MCF 10A (cell line): ENCODE data around the gene INHBE. TPM values are rescaled to one million over a fixed set of nuclear protein-coding genes. Genes with fewer than 3 reads are reported as not detected.

Source experiments
- BruUV-seq: library from RNA; stranded (reverse); fragments of 400-500 nt; replicated peaks from 2 replicates; lab custom pipeline; 2021; lab: Mats Ljungman, UMichigan
- CTCF ChIA-PET: fragments of 300-600 bp; sonication (Branson Sonifier 250); formaldehyde crosslinking; extraction: SDS; loops from one replicate; lab custom pipeline; 2021; ENCODE audit warnings: antibody characterized with exemption, inconsistent platforms; lab: Yijun Ruan, JAX
- POLR2A ChIA-PET: fragments of 300-600, 350-650 bp; sonication (Branson Sonifier 250); formaldehyde crosslinking; extraction: SDS; loops from one replicate; lab custom pipeline; 2020; ENCODE audit warnings: antibody characterized with exemption, inconsistent platforms; lab: Yijun Ruan, JAX
- DNase-seq: peaks from one replicate; pipeline ENCODE4 v3.0.0-alpha.2; 2018; ENCODE audit not compliant: unreplicated experiment
- H3K27ac Mint-ChIP-seq: one replicate; pipeline ENCODE4 v1.8.0; 2022; ENCODE audit warnings: mild to moderate bottlenecking, low read depth, mixed read lengths; ENCODE audit not compliant: unreplicated experiment
- H3K27me3 Mint-ChIP-seq: one replicate; pipeline ENCODE4 v1.8.0; 2022; ENCODE audit warnings: mixed read lengths; ENCODE audit not compliant: insufficient read depth, unreplicated experiment
- H3K36me3 Mint-ChIP-seq: one replicate; pipeline ENCODE4 v1.8.0; 2022; ENCODE audit warnings: mild to moderate bottlenecking, moderate library complexity, mixed read lengths; ENCODE audit not compliant: insufficient read depth, unreplicated experiment
- H3K4me1 Mint-ChIP-seq: one replicate; pipeline ENCODE4 v1.8.0; 2022; ENCODE audit warnings: mixed read lengths; ENCODE audit not compliant: insufficient read depth, unreplicated experiment
- H3K4me3 Mint-ChIP-seq: one replicate; pipeline ENCODE4 v1.8.0; 2022; ENCODE audit warnings: mild to moderate bottlenecking, moderate library complexity, mixed read lengths; ENCODE audit not compliant: unreplicated experiment
- H3K9me3 Mint-ChIP-seq: one replicate; pipeline ENCODE4 v1.8.0; 2022; ENCODE audit warnings: mixed read lengths; ENCODE audit not compliant: unreplicated experiment
- intact Hi-C: fragments of 100-400 bp; cut with micrococcal nuclease; formaldehyde crosslinking; loops from 2 replicates; pipeline ENCODE4 v1.14.1; 2022
- total RNA-seq: library from RNA; stranded (reverse); gene quantifications from 2 replicates; pipeline ENCODE4 v1.2.3, GENCODE V29; 2022
- TF ChIP-seq, protein P1 (sequence below): fragments of 200-600 bp; IDR thresholded peaks from one replicate; pipeline ENCODE4 v1.8.0; 2022; ENCODE audit warnings: antibody characterized with exemption, mild to moderate bottlenecking; ENCODE audit not compliant: unreplicated experiment

The INHBE gene
- total RNA-seq, 1 experiment from 2014 or later, result 5.0 TPM

DNA sequence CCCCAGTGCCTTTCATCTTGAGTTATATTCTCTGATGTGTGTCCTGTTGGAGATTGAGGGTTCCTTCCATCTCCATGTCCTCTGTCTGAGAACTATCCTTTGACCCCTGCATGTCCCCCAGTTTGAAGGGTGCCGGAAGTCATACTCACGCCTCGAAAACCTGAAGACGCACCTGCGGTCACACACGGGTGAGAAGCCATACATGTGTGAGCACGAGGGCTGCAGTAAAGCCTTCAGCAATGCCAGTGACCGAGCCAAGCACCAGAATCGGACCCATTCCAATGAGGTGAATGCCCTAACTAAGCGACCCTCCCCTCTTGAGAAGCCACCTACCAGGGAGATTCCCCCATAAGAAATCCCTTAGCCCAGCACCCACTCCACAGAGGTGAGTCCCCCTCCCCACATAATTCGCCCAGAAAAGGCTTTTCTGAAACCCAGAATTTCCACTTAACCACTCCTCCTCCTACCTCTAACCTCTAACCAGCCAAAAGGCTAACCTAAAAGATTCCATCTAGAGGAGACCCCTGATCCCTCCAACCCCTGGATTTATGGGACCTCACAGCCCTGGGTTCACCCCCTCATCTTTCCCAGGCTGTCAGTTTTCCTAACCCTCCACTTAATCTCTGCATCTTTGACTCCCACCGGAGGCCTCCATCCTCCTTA lies 12.2 kb downstream of the INHBE start:
- Mint-ChIP-seq H3K4me3 (no peak overlapping the region), H3K4me1 (peaks cover 5% of the 10 kb centered on the region), H3K36me3 (peaks cover 3% of the 10 kb centered on the region), H3K27me3 (peaks cover 90% of the 10 kb centered on the region), H3K27ac (no peak overlapping the region), H3K9me3 (no peaks in the 10 kb centered on the region)
- ChIA-PET CTCF (no interaction called here), POLR2A (no interaction called here)
- DNase-seq, result no peak
- TF ChIP-seq, protein P1, sequence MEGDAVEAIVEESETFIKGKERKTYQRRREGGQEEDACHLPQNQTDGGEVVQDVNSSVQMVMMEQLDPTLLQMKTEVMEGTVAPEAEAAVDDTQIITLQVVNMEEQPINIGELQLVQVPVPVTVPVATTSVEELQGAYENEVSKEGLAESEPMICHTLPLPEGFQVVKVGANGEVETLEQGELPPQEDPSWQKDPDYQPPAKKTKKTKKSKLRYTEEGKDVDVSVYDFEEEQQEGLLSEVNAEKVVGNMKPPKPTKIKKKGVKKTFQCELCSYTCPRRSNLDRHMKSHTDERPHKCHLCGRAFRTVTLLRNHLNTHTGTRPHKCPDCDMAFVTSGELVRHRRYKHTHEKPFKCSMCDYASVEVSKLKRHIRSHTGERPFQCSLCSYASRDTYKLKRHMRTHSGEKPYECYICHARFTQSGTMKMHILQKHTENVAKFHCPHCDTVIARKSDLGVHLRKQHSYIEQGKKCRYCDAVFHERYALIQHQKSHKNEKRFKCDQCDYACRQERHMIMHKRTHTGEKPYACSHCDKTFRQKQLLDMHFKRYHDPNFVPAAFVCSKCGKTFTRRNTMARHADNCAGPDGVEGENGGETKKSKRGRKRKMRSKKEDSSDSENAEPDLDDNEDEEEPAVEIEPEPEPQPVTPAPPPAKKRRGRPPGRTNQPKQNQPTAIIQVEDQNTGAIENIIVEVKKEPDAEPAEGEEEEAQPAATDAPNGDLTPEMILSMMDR, result no peak
- no TSS peak for BruUV-seq
- intact Hi-C loops, result no loop called here

GRCh38 chr12:57467915-57468314 lies 12.8 kb downstream of the INHBE start:
- Mint-ChIP-seq H3K4me3 (no peak overlapping the region), H3K4me1 (no peaks in the 10 kb centered on the region), H3K9me3 (no peaks in the 10 kb centered on the region), H3K27ac (no peak overlapping the region), H3K36me3 (no peaks in the 10 kb centered on the region), H3K27me3 (peaks cover 96% of the 10 kb centered on the region)
- POLR2A ChIA-PET, result no interaction called here
- CTCF ChIA-PET, result interaction anchor here (0.7 to 5.1 kb wide), 2 partner anchors 9 to 461 kb away, joined by 3 to 31 read pairs; partner anchors contain the start of gene GLI1
- DNase-seq, result no peak
- BruUV-seq, result no TSS peak
- TF ChIP-seq, protein P1, result no peak
- intact Hi-C loops, result no loop called here

- no peaks in the 10 kb centered on the region for H3K4me1 Mint-ChIP-seq
- no TSS peak for BruUV-seq
- TF ChIP-seq, protein P1, result no peak
- no peak for DNase-seq
- H3K27me3 Mint-ChIP-seq, result peaks cover 97% of the 10 kb centered on the region
- H3K9me3 Mint-ChIP-seq, result no peaks in the 10 kb centered on the region
- no peaks in the 10 kb centered on the region for H3K36me3 Mint-ChIP-seq
- H3K27ac Mint-ChIP-seq, result no peak overlapping the region
- CTCF ChIA-PET, result interaction anchor here (0.6 to 5.1 kb wide), 9 partner anchors 10 to 711 kb away, joined by 3 to 31 read pairs (median 3); partner anchors contain the start of gene GLI1
- H3K4me3 Mint-ChIP-seq, result no peak overlapping the region
- POLR2A ChIA-PET, result interaction anchor here (0.7 kb wide), 1 partner anchor 14 kb away, joined by 3 read pairs; no protein-coding TSS in a partner anchor
- intact Hi-C loops, result no loop called here
These were observed 14.4 kb downstream of the INHBE start for GRCh38 chr12:57469296-57470164.
